HG03460 (cell line): ENCODE measurements around the gene CRIP2.

Source experiments
- ATAC-seq: cut with Tn5 transposase; IDR thresholded peaks from one replicate; pipeline ENCODE4 v1.9.1; 2021; ENCODE audit not compliant: unreplicated experiment

Gene CRIP2

DNA sequence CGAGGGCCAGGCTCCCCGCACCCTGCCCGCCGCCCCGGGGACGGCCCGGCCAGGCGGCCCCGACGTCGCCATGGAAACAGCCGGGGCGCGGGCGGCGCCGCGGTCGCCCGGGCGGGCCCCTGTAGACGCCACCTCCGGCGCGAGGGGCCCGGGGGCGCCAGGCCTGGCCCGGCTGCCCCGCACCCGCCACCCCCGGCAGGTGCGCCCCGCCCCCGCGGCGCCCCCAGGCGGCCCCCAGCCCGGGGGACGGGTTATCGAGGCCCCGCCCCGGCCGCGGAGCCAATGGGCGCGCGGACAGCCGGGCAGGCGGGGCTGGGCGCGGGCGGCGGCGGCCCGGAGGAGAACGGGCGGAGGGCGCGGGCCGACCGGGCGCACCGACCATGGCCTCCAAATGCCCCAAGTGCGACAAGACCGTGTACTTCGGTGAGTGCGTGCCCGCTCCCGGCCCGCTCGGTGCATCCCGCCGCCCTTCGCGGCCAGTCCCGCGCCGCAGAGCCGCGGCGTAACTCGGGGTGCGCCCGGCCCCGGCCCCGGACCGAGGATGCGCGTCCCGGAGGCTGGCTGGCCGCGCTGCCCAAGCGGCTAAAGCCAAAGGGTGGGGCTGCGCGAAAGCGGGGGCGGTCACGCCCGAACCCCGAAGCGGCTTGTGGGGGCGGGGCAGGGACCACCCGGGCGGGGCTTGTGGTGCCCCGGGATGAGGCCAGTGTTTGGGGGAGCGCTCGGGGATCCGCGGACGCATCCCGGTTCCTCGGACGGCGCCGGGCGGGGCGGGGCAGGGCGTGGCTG is at the start of gene CRIP2:
CRIP2 (plus strand) TSS at position 339 of the 786 bp plus-strand sequence; CDS start at position 381, 42 bp downstream.
- ATAC-seq: no peak

- no peak for ATAC-seq
These were observed 49.8 kb upstream of the CRIP2 start for GRCh38 chr14:105424861-105425260.

GRCh38 chr14:105425823-105426247 is 48.8 kb upstream of the CRIP2 start:
- no peak for ATAC-seq

DNA sequence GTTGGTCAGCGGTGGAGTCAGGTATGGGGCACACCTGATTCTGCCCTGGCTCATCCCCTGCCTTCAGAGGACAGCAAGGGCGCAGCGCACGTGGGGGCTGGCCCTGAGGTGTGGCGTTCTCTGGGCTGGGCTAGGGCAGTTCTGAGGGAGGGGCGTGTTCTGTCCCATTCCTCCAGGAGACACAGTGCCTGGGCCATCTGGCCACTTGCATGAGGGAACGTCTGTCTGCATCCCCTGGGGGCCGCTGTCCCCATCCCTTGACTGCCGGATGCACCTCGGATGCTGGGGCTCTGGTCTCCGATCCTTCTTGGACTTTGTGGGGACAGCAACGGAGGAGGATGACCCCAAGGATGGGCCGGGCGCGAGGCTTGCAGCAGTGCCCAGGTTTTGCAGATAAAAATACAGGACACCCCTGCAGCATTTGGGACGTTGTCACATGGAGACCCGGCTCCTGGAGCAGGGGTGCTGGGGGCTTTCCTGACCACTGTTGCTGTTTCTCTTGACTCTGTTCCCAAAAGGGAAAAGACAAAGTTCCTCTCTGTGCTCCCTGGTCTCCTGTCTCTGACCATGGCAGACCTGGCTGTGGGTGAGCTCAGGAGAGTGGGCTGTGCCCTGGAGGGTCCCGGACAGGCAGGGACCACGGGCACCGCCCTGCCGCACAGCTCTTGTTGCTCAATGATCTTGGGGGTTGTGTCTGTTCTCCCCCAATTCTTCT is 48.0 kb upstream of the CRIP2 start:
- no peak for ATAC-seq

DNA sequence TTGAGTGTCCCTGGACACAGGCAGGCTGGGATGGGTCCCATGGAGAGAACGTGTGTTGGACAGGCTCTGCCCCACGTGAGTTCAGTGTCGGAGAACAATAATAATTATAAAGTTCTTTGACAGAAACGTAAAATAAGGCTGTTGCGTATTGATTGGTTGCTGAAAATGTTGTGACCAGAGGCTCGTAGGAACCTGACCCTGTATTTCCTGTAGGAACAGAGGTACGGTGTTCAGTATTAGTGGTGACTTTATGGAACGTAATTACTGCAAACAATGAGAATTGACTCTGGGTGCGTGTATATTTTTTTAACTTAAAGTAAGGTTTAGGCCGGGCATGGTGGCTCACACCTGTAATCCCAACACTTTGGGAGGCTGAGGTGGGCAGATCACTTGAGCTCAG is 47.2 kb upstream of the CRIP2 start:
- no peak for ATAC-seq

GRCh38 chr14:105427936-105428485 is 46.6 kb upstream of the CRIP2 start:
- no peak for ATAC-seq

GRCh38 chr14:105430042-105430441 is 44.6 kb upstream of the CRIP2 start:
- no peak for ATAC-seq

DNA sequence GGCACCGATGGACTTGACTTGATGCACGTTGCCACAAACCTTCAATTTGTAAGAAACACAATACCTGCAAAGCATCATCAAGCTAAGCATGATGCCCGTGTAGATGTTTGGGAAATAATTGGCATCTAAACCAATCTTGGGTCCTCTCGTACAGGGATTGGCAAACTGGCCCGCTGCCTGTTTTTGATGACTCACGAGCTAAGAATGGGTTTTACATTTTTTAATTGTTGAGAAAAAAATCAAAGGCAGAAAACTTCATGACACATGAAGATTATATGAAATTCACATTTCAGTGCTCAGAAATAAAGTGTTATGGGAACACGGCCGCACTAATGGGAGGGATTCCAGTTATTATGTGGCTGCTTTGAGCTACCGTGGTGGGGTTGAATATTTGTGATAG is 44.1 kb upstream of the CRIP2 start:
- ATAC-seq: no peak

GRCh38 chr14:105431256-105431655 is 43.4 kb upstream of the CRIP2 start:
- ATAC-seq: no peak

GRCh38 chr14:105432657-105433056 is 42.0 kb upstream of the CRIP2 start:
- ATAC-seq: no peak

DNA sequence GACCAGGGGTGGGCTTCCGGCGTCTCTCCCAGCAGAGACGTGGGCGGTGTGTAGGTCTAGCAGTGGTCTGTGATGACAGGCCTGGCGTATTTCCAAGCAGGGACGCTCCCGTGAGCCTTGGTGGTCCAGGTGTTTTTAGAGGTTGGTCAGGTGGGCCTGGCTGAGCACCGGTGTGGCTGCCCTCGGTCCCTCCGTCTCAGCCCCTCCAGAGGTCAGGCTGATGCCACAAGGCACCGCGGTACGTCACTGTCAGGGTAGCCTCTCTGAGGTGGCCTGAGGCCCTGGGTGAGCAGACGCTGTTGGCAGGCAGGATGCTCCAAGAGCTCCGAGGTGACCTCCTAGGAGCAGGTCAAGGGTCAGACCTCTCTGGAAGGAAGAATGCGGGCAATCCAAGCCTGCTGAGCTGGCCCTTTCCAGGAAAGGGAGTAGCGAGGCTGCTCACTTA is 41.4 kb upstream of the CRIP2 start:
- ATAC-seq: no peak

GRCh38 chr14:105436402-105436801 is 38.2 kb upstream of the CRIP2 start:
- no peak for ATAC-seq

GRCh38 chr14:105436891-105437722 is 37.5 kb upstream of the CRIP2 start:
- no peak for ATAC-seq

DNA sequence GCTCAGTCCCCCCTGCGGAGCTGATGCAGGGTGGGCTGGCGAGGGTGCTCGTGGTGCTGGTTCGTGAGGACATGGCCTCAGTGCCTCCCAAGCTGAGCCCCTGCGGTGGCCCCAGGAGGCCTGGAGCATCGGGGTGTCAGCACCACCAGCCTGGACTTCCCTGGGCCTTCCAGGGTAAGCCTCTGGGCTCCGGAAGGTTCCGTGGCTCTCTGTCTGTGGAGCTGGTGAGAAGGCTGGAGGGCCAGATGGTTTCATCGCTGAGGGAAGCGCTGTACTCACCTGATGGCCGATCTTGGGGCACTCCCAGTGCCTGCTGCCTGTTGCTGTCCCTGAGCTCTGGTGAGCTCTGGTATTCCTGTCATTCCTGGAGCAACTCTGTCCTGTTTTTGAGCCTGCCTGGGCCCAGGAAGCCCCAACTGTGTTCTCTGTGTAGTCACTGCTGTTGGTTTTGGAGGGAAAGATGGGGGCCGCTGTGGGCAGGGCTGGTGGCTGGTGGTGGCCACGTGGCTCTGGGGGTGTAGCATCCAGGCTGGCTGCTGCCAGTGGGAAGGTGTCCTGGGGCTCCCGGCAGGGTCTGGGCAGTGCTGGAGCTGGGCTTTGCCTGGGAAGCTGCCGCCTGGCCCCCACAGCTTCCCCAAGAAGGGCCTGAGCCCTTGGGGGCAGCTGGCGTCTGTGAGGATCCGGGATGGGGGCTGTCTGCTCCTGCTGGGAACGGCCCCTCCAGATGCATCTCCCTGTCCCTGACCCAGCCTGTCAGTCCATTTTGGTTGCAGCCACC is 36.7 kb upstream of the CRIP2 start:
- ATAC-seq: no peak

DNA sequence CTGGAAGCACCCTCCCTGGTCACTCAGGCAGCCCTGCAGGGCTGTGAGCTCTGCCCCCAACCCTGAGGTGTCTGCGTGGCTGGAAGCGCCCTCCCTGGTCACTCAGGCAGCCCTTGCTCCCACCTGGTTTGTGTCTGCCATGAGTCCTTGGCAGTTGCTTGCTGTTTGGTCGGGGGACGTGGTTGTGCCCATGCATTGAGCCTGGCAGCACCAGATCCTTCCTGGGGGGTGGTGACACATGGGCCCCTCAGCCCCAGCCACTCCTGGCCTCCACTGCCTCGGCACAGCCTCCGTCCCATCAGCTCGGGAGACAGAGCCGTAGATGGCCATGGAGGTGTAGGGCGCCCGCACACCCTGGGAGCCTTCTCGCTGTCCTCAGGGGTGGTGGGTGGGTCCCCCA is 35.4 kb upstream of the CRIP2 start:
- ATAC-seq: no peak

DNA sequence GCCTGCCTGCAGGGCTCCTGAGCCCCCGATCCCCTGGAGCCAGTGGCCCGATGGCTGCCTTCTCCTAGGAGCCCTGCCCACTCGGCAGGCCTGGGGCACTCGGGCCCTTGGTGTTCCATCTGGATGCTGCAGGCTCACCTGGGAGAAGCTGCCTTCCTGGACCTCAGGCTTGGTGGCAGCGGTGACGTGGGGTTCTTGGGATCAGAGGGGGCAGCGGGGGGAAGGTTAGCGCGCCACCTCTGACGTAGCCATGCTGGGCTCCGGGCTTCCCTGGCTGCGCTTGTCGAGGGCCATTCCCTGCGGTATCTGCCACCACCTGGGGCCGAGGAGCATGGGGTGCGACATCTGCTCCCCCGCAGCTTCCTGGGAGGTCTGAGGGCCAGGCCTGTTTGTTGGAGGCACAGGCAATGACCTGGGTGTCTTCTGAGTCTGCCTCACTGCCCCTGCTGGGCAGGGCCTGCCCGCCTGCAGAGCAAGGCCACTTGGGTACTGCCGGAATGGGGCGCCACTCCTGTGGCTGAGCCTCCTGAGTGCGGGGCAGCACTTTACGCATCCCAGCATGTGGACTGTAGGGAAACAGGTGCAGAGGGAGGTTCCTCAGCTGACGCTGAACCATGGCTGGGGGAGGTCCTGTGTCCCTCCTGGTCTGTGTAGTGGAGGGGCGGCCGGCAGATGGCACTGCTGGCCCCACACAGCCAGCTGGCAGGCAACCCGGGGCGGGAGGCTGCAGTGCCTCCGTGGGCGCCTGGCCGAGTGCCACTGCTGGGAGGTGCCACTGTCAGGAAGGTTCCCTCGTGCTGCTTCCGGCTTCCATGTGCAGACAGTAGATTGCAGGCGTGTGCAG is 34.7 kb upstream of the CRIP2 start:
- no peak for ATAC-seq

DNA sequence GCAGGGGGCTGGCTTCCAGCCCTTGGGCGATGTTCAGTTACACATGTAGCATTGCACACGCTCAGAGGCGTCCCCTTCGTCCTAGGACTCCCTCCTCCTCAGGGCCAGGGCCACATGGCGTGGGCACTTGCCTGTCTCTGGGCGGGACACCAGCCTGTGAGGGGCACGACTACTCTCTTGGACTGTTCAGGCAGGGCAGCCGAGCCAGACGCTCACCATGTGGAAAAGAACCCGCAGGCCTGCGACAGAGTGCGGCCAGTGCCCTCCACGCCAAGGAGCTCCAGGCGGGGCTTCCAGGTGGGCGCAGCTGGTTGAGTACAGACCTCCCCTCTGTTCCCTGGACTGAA is 34.1 kb upstream of the CRIP2 start:
- ATAC-seq: no peak

GRCh38 chr14:105440992-105441391 is 33.6 kb upstream of the CRIP2 start:
- ATAC-seq: no peak

- ATAC-seq: no peak
These were observed 32.5 kb upstream of the CRIP2 start for GRCh38 chr14:105442125-105442524.

- no peak for ATAC-seq
These were observed 31.8 kb upstream of the CRIP2 start for GRCh38 chr14:105442834-105443233.
